Midbrain (tissue), 1 donor: Measurements from ENCODE around the gene SDCBP2.

ENCODE experiments used
- DNase-seq: peaks from one replicate; lab custom pipeline; 2025; lab: John Stamatoyannopoulos, UW

SDCBP2 gene

GRCh38 chr20:1312904-1313235, 16.1 kb downstream of the SDCBP2 start:
- DNase-seq, result no peak

GRCh38 chr20:1312308-1312707, 16.6 kb downstream of the SDCBP2 start:
- DNase-seq, result no peak

DNA sequence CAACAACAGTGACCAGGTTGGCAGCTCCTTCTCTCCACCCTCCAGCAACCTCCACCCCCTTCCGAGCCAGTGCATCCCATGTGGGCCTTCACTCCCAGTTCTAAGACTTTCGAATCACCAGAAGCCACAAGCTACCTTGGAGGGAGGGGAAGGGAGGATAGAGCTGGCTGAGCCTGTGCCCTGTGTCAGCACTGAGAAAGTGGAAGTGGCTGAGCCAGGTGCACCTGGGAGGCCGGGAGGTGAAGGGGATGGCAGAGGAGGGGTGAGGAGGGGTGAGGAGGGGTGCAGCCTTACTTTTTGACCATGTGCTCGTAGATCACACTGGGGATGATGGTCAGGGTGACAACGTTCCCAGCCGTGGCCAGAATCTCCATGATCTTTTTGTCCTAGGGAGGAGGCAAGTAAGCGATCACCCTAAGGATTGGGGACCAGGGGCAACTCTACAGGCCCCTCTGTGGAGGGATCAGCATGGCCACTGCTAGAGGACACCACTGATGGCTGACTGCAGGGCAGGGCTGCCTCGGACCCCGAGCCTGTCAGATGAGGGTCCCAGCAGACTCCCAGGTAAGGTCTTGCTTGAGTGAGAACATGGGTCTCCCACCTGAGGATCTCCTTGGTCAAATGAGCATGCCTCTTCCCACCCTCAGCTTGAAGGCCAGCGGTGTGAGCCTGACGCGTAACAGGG, 18.3 kb downstream of the SDCBP2 start:
- DNase-seq, result no peak

DNA sequence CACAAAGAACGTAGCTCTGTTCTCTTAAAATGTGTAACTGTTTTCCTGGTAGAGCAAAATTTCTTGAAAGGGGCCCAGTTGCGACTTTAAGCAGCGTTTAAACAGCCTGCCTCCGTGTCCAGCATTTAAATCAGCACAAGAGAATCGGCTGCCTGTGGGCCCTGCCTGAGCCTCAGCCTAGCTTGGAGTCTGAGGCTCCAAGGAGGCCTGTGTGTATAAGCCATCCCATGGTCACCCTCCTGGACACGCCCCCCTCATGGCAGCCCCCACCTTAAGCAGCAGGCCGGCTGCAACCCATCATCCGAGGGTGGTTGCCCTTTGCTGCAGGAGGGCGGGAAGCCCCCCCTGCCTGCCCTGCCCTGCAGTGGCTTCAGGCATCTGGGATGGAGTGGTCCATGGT, 18.9 kb downstream of the SDCBP2 start:
- peak; percentile 20 for DNase-seq

DNA sequence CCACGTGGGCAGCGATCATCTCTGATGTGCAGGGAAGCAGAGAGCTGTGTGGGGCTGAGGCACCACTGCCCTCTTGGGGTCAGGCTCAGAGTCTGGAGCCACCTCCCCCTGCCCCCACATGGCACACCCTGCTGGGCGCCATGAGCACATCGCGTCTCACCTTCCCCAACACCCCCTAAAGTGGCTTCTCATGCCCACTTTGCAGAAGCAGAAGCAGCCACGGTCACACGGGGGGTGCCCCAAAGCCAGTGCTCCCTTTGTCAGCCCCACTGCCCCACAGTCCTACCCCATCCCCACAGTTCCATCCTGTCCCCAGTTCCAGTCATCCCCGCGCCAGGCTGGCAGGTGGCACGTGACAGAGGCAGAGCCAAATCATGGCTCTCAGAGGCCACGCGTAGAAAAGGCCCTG, 19.5 kb downstream of the SDCBP2 start:
- DNase-seq, result no peak

DNA sequence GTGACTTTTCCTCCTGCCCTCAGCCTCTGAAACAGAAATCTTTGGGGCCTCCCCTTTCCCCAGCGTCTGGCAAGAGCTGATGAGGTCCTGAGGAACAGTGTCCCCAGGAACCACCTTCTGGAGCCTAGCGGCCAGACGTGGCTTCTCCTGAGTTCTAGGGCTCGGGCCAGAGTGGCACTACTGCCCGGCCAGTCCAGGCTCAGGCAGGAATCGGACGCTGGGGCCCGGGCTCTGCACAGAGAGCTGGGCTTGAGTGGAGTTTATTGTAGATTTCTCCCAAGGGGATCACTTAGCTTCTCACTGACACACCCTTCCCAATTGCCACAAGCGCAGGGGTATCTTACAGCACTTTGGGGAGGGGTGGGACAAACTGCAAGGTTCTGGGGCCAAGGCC, 20.2 kb downstream of the SDCBP2 start:
- no peak for DNase-seq

DNA sequence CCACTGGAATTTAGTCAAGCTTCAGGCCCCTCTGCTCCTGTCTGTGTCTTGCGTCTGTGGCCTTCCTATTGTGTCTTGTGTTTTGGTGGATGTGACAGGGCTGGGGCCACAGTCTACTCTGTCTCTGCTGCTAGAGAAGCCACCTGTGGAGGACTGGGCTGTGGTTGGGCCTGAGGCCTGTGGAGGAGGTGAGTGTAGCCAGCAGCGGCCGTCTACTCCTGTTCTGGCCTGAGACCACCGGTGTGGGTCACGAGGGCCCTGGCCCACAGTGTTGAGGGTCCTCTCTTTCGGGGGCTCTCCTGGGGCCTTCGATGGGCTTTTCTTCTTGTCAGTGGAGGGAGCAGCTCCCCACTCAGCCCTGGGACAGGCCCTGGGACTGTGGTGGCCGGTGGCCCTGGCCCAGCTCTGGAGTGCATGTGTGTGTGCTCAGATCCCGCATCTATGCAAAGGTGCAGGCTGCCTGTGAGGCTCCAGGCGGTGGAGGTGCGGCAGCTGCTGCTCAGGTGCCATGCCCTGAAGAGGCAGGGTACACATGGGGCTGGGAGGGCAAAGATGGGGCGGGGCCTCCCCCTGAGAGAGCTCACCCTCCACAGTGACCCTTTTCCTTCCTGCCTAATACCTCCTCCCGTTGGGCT, 20.8 kb downstream of the SDCBP2 start:
- no peak for DNase-seq

GRCh38 chr20:1307571-1307971, 21.4 kb downstream of the SDCBP2 start:
- DNase-seq, result no peak

- no peak for DNase-seq
Observed at GRCh38 chr20:1307171-1307570, 21.8 kb downstream of the SDCBP2 start.

DNA sequence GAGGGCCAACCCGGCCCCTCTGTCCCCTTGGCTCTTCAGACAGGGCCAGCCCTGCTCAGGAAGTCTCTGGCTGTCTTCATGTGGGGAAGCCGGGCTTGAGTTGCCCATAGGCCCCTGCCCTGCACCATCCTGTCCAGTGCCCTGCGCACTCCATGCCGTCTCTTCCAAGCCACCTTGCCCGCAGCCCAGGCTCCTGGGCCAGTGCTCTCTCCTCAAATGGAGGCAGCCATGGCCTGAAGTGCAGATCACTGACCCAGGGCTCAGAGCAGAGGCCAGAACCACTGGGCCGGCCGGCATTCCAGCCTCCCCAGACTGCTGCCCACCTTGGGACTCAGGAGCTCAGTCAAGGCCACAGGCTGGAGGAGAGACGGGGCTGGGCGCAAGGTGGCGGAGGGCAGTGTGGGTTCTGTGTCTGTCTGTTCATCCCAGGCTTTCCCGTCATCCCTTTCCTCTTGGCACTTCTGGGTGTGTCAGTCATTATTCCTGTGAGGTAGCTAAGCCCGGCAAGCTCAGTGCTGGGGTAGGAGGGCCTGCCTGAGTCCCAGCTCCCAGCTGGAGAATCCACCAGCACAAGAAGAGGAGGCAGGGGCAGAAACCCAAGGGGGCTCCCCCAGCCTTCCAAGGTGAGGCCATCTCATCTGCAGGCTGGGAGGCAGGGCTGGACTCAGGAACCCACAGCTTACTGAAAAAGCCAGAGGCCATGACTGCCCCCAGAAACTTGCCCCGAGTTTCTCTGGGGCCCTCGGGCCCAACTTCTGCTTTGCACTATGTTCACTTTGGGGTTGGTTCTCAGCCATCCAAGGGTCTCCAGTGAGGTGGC, 22.4 kb downstream of the SDCBP2 start:
- no peak for DNase-seq

DNA sequence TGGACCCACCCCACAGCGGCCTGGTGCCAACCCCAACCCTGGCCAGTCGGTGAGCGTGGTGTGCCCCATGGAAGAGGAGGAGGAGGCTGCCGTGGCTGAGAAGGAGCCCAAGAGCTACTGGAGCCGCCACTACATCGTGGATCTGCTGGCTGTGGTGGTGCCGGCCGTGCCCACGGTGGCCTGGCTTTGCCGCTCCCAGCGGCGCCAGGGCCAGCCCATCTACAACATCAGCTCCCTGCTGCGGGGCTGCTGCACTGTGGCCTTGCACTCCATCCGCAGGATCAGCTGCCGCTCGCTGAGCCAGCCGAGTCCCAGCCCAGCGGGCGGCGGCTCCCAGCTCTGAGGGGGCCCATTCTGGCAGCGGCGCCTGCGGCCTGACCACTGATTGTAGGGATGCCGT, 23.2 kb downstream of the SDCBP2 start:
- no peak for DNase-seq

DNA sequence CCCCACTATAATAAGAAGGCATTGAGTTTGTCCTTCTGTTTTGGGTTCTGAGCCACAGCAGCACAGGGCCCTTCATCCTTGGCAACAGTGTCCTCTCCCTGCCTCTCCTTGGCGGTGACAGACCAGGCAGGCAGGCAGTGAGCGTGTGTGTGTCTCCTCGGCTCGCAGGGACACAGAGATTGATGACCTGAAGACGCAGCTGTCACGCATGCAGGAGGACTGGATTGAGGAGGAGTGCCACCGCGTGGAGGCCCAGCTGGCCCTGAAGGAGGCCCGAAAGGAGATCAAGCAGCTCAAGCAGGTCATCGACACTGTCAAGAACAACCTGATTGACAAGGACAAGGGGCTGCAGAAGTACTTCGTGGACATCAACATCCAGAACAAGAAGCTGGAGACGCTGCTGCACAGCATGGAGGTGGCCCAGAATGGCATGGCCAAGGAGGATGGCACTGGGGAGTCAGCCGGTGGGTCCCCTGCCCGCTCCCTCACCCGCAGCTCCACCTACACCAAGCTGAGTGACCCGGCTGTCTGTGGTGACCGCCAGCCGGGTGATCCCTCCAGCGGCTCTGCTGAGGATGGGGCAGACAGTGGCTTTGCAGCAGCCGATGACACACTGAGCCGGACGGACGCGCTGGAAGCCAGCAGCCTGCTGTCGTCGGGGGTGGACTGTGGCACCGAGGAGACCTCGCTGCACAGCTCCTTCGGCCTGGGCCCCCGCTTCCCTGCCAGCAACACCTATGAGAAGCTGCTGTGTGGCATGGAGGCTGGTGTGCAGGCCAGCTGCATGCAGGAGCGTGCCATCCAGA, 24.0 kb downstream of the SDCBP2 start:
- DNase-seq, result no peak

DNA sequence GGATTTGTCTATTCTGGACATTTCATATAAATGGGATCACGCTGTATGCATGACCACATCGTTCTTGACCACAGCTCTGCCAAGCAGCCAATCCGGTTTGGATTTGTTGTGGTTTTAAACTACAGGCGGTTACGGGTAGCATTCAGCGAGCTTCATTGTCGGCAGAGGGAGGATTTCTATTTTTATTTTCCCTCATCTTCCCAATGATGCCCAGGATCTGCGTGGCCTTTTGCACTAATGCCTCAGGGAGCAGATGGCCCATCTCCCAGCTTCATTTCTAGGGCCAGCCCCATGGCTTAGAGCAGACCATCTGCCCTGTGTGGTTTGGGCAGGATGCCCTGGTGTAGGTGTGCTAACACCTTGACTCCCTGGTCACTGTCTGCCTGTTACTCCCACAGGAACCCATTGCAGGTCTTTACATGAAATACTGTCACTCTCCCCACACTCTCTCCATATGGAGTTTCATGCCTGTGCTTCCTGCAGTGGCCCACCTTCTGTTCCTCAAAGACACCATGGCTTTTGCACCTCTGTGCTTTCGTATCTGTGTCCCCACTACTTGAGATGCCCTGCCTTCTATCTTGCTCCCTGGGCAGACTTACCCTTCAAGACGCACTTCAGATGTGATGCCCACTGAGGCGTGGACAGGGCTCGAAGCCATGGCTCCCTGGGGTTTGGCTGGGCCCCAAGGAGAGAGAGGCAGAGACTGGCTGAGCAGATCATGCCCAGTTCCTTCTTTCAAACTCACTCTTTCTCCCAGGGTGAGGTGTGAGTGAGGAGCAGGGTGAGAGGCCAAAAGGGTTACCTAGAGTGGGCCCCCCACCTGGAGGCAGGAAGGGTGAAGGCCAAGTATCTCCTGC, 26.0 kb downstream of the SDCBP2 start:
- no peak for DNase-seq

DNA sequence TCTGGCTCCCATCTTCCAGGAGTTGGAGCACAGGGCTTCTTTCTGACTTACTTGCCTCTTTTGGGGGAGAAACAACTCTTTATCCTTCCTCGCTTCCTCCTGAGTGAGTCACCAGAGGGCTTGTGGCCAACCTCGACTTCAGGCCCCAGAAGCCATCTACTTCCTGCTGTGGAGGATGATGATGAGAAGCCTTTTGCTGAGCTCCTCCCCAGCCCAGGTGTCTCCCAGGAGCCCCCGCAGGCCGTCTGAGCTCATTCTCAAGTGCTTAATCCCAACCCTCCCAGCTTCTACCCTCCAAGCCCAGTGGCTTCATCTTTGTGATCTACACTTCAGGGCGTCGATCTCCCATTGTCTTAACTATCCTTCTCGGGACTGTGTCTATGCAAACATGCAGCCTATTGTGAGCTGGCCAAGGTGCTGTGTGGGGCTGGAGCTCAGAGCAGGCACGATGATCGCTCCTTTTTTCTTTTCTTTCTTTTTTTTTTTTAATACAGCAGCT, 27.9 kb downstream of the SDCBP2 start:
- no peak for DNase-seq

GRCh38 chr20:1300083-1300840, 28.7 kb downstream of the SDCBP2 start:
- DNase-seq, result no peak

DNA sequence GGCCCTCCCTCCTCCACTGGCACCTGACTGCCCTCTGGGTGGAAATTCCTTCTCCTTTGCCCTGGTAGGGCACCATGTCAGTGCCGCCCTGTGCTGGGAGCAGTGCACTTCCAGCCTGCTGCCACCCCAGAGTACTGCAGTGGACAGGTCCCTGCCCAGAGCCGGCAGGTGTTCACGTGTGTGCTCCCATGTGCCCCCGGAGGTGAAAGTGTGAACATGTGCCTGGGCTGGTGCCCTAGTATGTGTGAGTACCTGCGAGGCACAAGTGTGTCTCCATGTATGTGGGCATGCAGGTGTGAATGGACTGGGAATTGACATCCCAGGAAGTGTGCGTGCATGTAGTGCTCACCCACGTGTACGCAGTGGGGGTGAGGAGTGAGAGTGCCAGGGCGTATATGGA, 29.4 kb downstream of the SDCBP2 start:
- no peak for DNase-seq

GRCh38 chr20:1298888-1299511, 29.9 kb downstream of the SDCBP2 start:
- DNase-seq, result no peak

GRCh38 chr20:1298166-1298565, 30.8 kb downstream of the SDCBP2 start:
- DNase-seq, result no peak

DNA sequence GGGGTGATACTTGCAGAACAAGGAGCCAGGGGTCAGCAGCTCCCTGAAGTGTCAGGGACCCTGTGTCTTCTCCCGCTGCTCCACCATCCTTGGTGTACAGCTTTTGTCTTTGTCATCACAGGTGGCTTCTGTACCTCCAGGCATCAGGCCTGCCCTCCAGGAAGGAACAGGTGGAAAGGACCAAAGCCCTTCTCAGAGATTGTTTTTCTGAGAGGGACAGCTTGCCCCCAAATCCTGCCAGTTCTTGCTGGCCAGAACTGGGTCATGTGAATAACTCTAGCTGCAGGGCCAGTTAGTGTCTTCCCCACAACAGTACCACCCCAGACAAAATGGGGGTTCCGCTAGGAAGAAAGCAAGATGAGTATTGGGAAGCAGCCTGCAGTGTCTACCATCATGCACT, 31.5 kb downstream of the SDCBP2 start:
- no peak for DNase-seq

GRCh38 chr20:1296922-1297321, 32.0 kb downstream of the SDCBP2 start:
- no peak for DNase-seq
